ENCODE measurements around the gene SMAD1.
"Not testable (repeated sequence)": the region's sequence is repeated elsewhere in the genome, so short reads cannot be mapped to it uniquely, and the experiment has no call there.

Gene SMAD1

GRCh38 chr4:145566086-145566708, 84.5 kb downstream of the SMAD1 start:
- no peaks in the 10 kb centered on the region for H4K20me1 ChIP-seq (ENCODE audit: insufficient read depth, low read length)
- no peak for TF ChIP-seq EZH2phosphoT487 (IDR thresholded peaks at IDR 0.05; ENCODE audit: low read depth)
- TF ChIP-seq, protein P1, sequence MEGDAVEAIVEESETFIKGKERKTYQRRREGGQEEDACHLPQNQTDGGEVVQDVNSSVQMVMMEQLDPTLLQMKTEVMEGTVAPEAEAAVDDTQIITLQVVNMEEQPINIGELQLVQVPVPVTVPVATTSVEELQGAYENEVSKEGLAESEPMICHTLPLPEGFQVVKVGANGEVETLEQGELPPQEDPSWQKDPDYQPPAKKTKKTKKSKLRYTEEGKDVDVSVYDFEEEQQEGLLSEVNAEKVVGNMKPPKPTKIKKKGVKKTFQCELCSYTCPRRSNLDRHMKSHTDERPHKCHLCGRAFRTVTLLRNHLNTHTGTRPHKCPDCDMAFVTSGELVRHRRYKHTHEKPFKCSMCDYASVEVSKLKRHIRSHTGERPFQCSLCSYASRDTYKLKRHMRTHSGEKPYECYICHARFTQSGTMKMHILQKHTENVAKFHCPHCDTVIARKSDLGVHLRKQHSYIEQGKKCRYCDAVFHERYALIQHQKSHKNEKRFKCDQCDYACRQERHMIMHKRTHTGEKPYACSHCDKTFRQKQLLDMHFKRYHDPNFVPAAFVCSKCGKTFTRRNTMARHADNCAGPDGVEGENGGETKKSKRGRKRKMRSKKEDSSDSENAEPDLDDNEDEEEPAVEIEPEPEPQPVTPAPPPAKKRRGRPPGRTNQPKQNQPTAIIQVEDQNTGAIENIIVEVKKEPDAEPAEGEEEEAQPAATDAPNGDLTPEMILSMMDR (IDR thresholded peaks at IDR 0.05; ENCODE audit: low read depth, low read length), result no peak
- H3K9ac ChIP-seq (ENCODE audit: low read length), result no peak overlapping the region
- no peaks in the 10 kb centered on the region for H3K79me2 ChIP-seq (ENCODE audit: low read length)
- H3K4me2 ChIP-seq (ENCODE audit: low read length), result no peak overlapping the region
- H3K27me3 ChIP-seq (ENCODE audit: low read depth, low read length), result peaks cover 6% of the 10 kb centered on the region; the same call in 1 of the 2 replicates
- H3K36me3 ChIP-seq (replicated peaks; ENCODE audit: low read depth, low read length), result no peaks in the 10 kb centered on the region
- H2AFZ ChIP-seq (ENCODE audit: low read depth, low read length), result no peak overlapping the region
- H3K9me3 ChIP-seq (ENCODE audit: insufficient read depth, low read length), result peaks cover 5% of the 10 kb centered on the region; the same call in 1 of the 2 replicates
- H3K4me1 ChIP-seq (ENCODE audit: low read length), result no peaks in the 10 kb centered on the region
- H3K4me3 ChIP-seq (ENCODE audit: low read length), result no peak overlapping the region
- H3K27ac ChIP-seq (ENCODE audit: low read length), result no peak overlapping the region

DNA sequence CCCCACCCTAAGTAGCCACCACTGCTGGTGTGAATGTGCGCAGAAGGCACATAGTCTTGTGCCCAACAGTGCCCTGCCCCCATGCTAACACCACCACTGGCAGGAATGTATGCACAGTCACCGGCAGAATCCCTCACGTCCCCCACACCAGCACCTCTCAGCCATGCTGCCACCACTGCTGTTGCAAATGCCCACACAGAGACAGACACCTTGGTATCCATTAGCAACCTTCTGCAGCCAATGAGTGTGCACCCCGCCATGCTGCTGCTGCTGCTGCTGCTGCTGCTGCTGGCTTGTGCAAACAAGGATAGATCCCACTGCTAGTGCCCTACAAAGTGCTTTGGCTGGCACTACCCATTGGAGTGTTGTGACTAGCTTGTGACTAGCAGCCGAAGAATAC, 85.1 kb downstream of the SMAD1 start:
- H2AFZ ChIP-seq (ENCODE audit: low read depth, low read length), result no peak overlapping the region
- H3K27me3 ChIP-seq (ENCODE audit: low read depth, low read length), result peaks cover 6% of the 10 kb centered on the region; the same call in 1 of the 2 replicates
- H3K9ac ChIP-seq (ENCODE audit: low read length), result no peak overlapping the region
- no peak overlapping the region for H3K4me2 ChIP-seq (ENCODE audit: low read length)
- H3K36me3 ChIP-seq (replicated peaks; ENCODE audit: low read depth, low read length), result no peaks in the 10 kb centered on the region
- no peak for TF ChIP-seq EZH2phosphoT487 (IDR thresholded peaks at IDR 0.05; ENCODE audit: low read depth)
- TF ChIP-seq, protein P1 (IDR thresholded peaks at IDR 0.05; ENCODE audit: low read depth, low read length), result no peak
- no peaks in the 10 kb centered on the region for H4K20me1 ChIP-seq (ENCODE audit: insufficient read depth, low read length)
- H3K4me3 ChIP-seq (ENCODE audit: low read length), result no peak overlapping the region
- peaks cover 5% of the 10 kb centered on the region; the same call in 1 of the 2 replicates for H3K9me3 ChIP-seq (ENCODE audit: insufficient read depth, low read length)
- H3K27ac ChIP-seq (ENCODE audit: low read length), result no peak overlapping the region
- no peaks in the 10 kb centered on the region for H3K4me1 ChIP-seq (ENCODE audit: low read length)
- no peaks in the 10 kb centered on the region for H3K79me2 ChIP-seq (ENCODE audit: low read length)

DNA sequence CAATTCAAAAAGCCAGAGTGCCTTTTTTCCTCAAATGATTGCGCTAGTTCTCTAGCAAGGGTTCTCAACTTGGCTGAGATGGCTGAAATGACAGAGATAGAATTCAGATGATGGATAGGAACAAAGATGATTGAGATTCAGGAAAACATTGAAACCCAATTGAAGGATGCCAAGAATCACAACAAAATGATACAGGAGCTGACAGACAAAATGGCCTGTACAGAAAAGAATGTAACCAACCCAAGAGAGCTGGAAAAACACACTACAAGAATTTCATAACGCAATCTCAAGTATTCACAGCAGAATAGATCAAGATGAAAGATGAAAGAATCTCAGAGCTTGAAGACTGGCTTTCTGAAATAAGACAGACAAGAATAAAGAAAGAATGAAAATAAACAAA, 85.9 kb downstream of the SMAD1 start:
- Histone ChIP-seq H2AFZ (ENCODE audit: low read depth, low read length) (no peak overlapping the region), H3K27ac (ENCODE audit: low read length) (no peak overlapping the region), H3K9me3 (ENCODE audit: insufficient read depth, low read length) (peaks cover 5% of the 10 kb centered on the region; the same call in 1 of the 2 replicates), H3K4me1 (ENCODE audit: low read length) (no peaks in the 10 kb centered on the region), H4K20me1 (ENCODE audit: insufficient read depth, low read length) (no peaks in the 10 kb centered on the region), H3K36me3 (replicated peaks; ENCODE audit: low read depth, low read length) (no peaks in the 10 kb centered on the region), H3K4me3 (ENCODE audit: low read length) (no peak overlapping the region), H3K4me2 (ENCODE audit: low read length) (no peak overlapping the region), H3K79me2 (ENCODE audit: low read length) (no peaks in the 10 kb centered on the region), H3K27me3 (ENCODE audit: low read depth, low read length) (peaks cover 6% of the 10 kb centered on the region; the same call in 1 of the 2 replicates), H3K9ac (ENCODE audit: low read length) (no peak overlapping the region)
- no peak for TF ChIP-seq EZH2phosphoT487 (IDR thresholded peaks at IDR 0.05; ENCODE audit: low read depth)
- TF ChIP-seq, protein P1 (IDR thresholded peaks at IDR 0.05; ENCODE audit: low read depth, low read length), result no peak

- not testable (repeated sequence) for H3K79me2 ChIP-seq (ENCODE audit: low read length); H3K27me3 ChIP-seq (ENCODE audit: low read depth, low read length); H3K27ac ChIP-seq (ENCODE audit: low read length); H3K9me3 ChIP-seq (ENCODE audit: insufficient read depth, low read length); H3K9ac ChIP-seq (ENCODE audit: low read length); H4K20me1 ChIP-seq (ENCODE audit: insufficient read depth, low read length); H2AFZ ChIP-seq (ENCODE audit: low read depth, low read length); H3K4me2 ChIP-seq (ENCODE audit: low read length); H3K4me1 ChIP-seq (ENCODE audit: low read length); H3K36me3 ChIP-seq (replicated peaks; ENCODE audit: low read depth, low read length); H3K4me3 ChIP-seq (ENCODE audit: low read length)
These were observed 92.9 kb downstream of the SMAD1 start for GRCh38 chr4:145574546-145574945.
